OCI-LY7 (cell line): ENCODE results near the gene TPX2. TPM values are rescaled to one million over a fixed set of nuclear protein-coding genes. Genes with fewer than 3 reads are reported as not detected.

Experiments
- BruUV-seq: library from RNA; stranded (reverse); fragments of 400-500 nt; replicated peaks from 2 replicates; lab custom pipeline; 2021; lab: Mats Ljungman, UMichigan
- CTCF ChIA-PET: fragments of 300-600 bp; sonication (Branson Sonifier 250); formaldehyde crosslinking; loops from one replicate; lab custom pipeline; 2022; ENCODE audit warnings: antibody characterized with exemption; ENCODE audit not compliant: unreplicated experiment; lab: Charles Lee
- POLR2A ChIA-PET: fragments of 300-600 bp; sonication (Branson Sonifier 250); formaldehyde crosslinking; loops from one replicate; lab custom pipeline; 2022; ENCODE audit warnings: antibody characterized with exemption; lab: Charles Lee
- DNase-seq: peaks from one replicate; pipeline ENCODE4 v3.0.0-alpha.2; 2015; ENCODE audit warnings: low spot score
- H2AFZ ChIP-seq: fragments of 200-600 bp; sonication (generic), shearing (Covaris generic); 2 replicates; pipeline ENCODE4 v1.6.1; 2014; ENCODE audit warnings: mild to moderate bottlenecking, antibody characterized with exemption, low read length, moderate library complexity
- H3K27ac ChIP-seq: fragments of 200-600 bp; sonication (generic); 2 replicates; pipeline ENCODE4 v1.5.1; 2014; ENCODE audit warnings: mixed run types, low read depth, mild to moderate bottlenecking, moderate library complexity, low read length, inconsistent platforms; ENCODE audit not compliant: poor library complexity, severe bottlenecking
- H3K36me3 ChIP-seq: fragments of 200-600 bp; sonication (generic); 2 replicates; pipeline ENCODE4 v1.6.1; 2014; ENCODE audit warnings: mild to moderate bottlenecking, antibody characterized with exemption, low read length, moderate library complexity, mixed read lengths; ENCODE audit not compliant: insufficient read depth
- H3K4me1 ChIP-seq: fragments of 200-600 bp; sonication (generic); 2 replicates; pipeline ENCODE4 v1.5.1; 2014; ENCODE audit warnings: mild to moderate bottlenecking, low read length; ENCODE audit not compliant: insufficient read depth, poor library complexity, severe bottlenecking
- H3K4me2 ChIP-seq: fragments of 200-600 bp; sonication (generic); 2 replicates; pipeline ENCODE4 v1.6.1; 2014; ENCODE audit warnings: mild to moderate bottlenecking, low read length
- H3K4me3 ChIP-seq: fragments of 200-600 bp; sonication (generic); 2 replicates; pipeline ENCODE4 v1.5.1; 2014; ENCODE audit warnings: mild to moderate bottlenecking, low read depth, low read length; ENCODE audit not compliant: poor library complexity, severe bottlenecking
- H3K79me2 ChIP-seq: fragments of 200-600 bp; sonication (generic); 2 replicates; pipeline ENCODE4 v1.6.1; 2016; ENCODE audit warnings: low read depth, mild to moderate bottlenecking, low read length, moderate library complexity, mixed read lengths; ENCODE audit not compliant: insufficient read depth
- H3K9me2 ChIP-seq: fragments of 200-600 bp; sonication (generic); 2 replicates; pipeline ENCODE4 v1.6.1; 2016; ENCODE audit warnings: mild to moderate bottlenecking, low read length, mixed read lengths; ENCODE audit not compliant: insufficient read depth
- H3K9me3 ChIP-seq: fragments of 200-600 bp; sonication (generic); 2 replicates; pipeline ENCODE4 v1.6.1; 2014; ENCODE audit warnings: mild to moderate bottlenecking, mixed run types, low read length, mixed read lengths
- H4K20me1 ChIP-seq: fragments of 200-600 bp; sonication (generic); 2 replicates; pipeline ENCODE4 v1.6.1; 2014; ENCODE audit warnings: mild to moderate bottlenecking, antibody characterized with exemption, low read length, moderate library complexity, mixed read lengths; ENCODE audit not compliant: insufficient read depth
- CTCF ChIP-seq: fragments of 200-600 bp; sonication (generic); conservative IDR thresholded peaks from 2 replicates; pipeline ENCODE4 v1.5.1; 2014; ENCODE audit warnings: mild to moderate bottlenecking, antibody characterized with exemption, low read length, moderate library complexity, mixed read lengths
- EZH2phosphoT487 ChIP-seq: fragments of 200-600 bp; sonication (generic); IDR thresholded peaks from 2 replicates; pipeline ENCODE4 v1.6.1; 2018; ENCODE audit warnings: low read depth, borderline replicate concordance, mild to moderate bottlenecking, mixed run types, antibody characterized with exemption, low read length, moderate library complexity, mixed read lengths
- intact Hi-C: fragments of 100-400 bp; cut with micrococcal nuclease; formaldehyde crosslinking; loops from one replicate; pipeline ENCODE4 v1.10.0; 2022; ENCODE audit not compliant: unreplicated experiment
- total RNA-seq, 2 experiments: library from RNA; depleted of rRNA in 1 of 2; stranded (reverse); fragments of >200 nt in 1 of 2; shearing (Covaris generic) in 1 of 2; gene quantifications; 2 replicates each; pipeline ENCODE4 v1.2.3, GENCODE V29; 2014 to 2022

Gene TPX2
- total RNA-seq, 2 experiments from 2014 or later = 121 to 173 TPM

DNA sequence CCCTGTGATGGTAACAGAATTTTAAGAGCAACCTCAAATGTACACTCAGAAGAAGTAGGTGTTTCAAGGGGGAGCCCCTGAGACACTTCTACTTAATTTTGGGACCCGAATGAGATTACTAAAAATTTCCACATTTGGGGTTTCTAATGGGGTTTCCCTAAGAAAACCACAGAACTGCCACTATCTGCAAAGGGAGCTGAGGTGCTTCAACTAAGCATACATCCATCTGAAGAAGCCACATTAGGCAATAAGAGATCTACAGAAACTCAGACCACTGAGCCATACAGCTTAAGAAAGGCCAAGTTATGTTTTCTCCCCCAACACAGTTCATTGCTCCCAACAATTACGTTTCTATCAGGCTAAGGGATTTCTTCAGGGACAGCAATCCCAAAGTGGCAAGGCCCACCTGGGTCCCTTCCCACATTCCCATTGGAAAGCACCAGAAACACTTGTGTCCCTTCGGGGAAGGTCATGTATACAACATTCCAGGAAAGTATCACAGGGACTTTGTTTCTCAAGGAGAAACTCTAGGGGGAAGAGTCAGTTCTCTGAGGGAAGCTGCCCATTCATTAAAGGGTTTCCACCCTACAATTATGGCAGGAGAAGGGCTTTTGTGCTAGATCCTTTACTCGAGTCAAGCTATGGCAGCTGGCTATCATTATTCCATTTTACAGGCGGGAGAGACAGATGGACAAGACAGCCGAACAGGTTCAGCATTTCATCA is 21.4 kb upstream of the TPX2 start:
- peak overlapping the region; percentile 70 for H3K4me2 ChIP-seq
- BruUV-seq = no TSS peak
- H3K4me3 ChIP-seq = peak overlapping the region; percentile 95
- intact Hi-C loops = no loop called here
- TF ChIP-seq EZH2phosphoT487 (no peak), CTCF (no peak)
- no peak overlapping the region for H3K27ac ChIP-seq
- H2AFZ ChIP-seq = no peak overlapping the region
- CTCF ChIA-PET = interaction anchor here (0.6 to 1.2 kb wide), 3 partner anchors 23 to 55 kb away, joined by 3 to 4 read pairs (median 3); no protein-coding TSS in a partner anchor
- POLR2A ChIA-PET = interaction anchor here (0.5 to 3.0 kb wide), 7 partner anchors 9 to 65 kb away, joined by 3 to 22 read pairs (median 3); no protein-coding TSS in a partner anchor
- peaks cover 71% of the 10 kb centered on the region for H3K4me1 ChIP-seq
- H3K36me3 ChIP-seq = peaks cover 87% of the 10 kb centered on the region
- peaks cover 97% of the 10 kb centered on the region for H3K79me2 ChIP-seq
- no peaks in the 10 kb centered on the region for H3K9me3 ChIP-seq
- DNase-seq = no peak
- H3K9me2 ChIP-seq = no peaks in the 10 kb centered on the region
- peaks cover 25% of the 10 kb centered on the region; the same call in 1 of the 2 replicates for H4K20me1 ChIP-seq

- no peaks in the 10 kb centered on the region for H3K9me2 ChIP-seq
- intact Hi-C loops = no loop called here
- TF ChIP-seq EZH2phosphoT487 = no peak
- no peak for TF ChIP-seq CTCF
- peaks cover 87% of the 10 kb centered on the region for H3K79me2 ChIP-seq
- H3K4me2 ChIP-seq = peak overlapping the region; percentile 94
- H3K27ac ChIP-seq = peak overlapping the region; percentile 89
- H3K9me3 ChIP-seq = no peaks in the 10 kb centered on the region
- ChIA-PET POLR2A (interaction anchor here (0.6 to 2.8 kb wide), 8 partner anchors 9 to 62 kb away, joined by 3 to 22 read pairs (median 6); partner anchors contain the start of gene TPX2), CTCF (interaction anchor here (0.9 to 2.4 kb wide), 2 partner anchors 34 to 58 kb away, joined by 4 to 11 read pairs; no protein-coding TSS in a partner anchor)
- BruUV-seq = no TSS peak
- H3K4me1 ChIP-seq = peaks cover 59% of the 10 kb centered on the region
- no peak for DNase-seq
- H2AFZ ChIP-seq = no peak overlapping the region
- peaks cover 25% of the 10 kb centered on the region; the same call in 1 of the 2 replicates for H4K20me1 ChIP-seq
- H3K36me3 ChIP-seq = peaks cover 73% of the 10 kb centered on the region
- peak overlapping the region; percentile 95 for H3K4me3 ChIP-seq
These were observed 20.0 kb upstream of the TPX2 start for GRCh38 chr20:31718952-31719643.
